Peyer's patch (tissue), 4 donors: ENCODE data around the gene COQ8A.

ENCODE experiments used
- POLR2A ChIP-seq, 2 donors: fragments of 450-650 bp; IDR thresholded peaks; one replicate each; pipeline ENCODE4 v1.5.1; 2017; ENCODE audit warnings: antibody characterized with exemption in 2 of 2, mild to moderate bottlenecking in 2 of 2, moderate library complexity in 2 of 2
- TF ChIP-seq, protein P1 (sequence below), 6 experiments: fragments of 450-650 bp in 4 of 6; fragments of 200-600 bp in 2 of 6; sonication (generic) in 1 of 6; IDR thresholded peaks; one replicate each; pipeline ENCODE4 v1.5.1; 2017 to 2019; ENCODE audit warnings: antibody characterized with exemption in 6 of 6, mild to moderate bottlenecking in 3 of 6, moderate library complexity in 1 of 6

DNA sequence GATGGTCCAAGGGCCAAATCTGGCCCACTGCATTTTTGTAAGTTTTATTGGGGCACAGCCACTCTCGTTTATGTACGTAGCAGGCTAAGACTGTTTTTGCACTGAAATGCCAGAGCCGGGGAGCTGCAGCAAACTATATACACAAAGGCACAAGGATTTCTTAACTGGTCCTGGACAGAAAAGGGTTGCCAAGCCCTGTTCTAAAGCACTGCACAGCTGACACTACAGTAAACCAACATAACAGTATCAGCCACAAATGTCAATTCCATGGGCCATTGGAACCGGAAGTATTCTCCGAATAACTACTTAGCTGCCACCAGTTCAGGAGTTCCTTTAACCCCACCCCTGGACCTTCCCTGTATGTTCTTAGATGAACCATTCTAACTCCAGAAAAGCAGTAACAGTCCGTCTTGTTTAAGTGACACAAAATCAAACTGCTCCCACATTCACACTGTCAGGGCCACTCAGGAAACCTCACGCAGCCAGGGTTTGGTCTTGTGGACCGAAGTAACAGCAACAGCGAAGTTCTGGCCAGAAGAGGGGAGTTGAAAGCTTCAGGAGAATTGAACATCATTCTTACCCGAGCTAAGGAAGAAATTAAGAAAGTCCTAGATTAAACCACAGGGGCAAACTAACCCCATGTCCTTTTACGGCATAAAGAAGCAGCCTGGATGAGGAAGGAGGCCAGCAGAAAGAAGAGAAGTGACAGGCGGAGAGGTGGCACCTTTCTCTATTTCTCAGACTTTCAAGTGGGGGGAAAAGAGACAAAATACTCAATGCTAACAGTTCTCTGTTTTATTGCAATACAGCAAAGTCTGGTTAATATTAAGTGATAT lies 49.2 kb downstream of the COQ8A start:
- TF ChIP-seq, protein P1, sequence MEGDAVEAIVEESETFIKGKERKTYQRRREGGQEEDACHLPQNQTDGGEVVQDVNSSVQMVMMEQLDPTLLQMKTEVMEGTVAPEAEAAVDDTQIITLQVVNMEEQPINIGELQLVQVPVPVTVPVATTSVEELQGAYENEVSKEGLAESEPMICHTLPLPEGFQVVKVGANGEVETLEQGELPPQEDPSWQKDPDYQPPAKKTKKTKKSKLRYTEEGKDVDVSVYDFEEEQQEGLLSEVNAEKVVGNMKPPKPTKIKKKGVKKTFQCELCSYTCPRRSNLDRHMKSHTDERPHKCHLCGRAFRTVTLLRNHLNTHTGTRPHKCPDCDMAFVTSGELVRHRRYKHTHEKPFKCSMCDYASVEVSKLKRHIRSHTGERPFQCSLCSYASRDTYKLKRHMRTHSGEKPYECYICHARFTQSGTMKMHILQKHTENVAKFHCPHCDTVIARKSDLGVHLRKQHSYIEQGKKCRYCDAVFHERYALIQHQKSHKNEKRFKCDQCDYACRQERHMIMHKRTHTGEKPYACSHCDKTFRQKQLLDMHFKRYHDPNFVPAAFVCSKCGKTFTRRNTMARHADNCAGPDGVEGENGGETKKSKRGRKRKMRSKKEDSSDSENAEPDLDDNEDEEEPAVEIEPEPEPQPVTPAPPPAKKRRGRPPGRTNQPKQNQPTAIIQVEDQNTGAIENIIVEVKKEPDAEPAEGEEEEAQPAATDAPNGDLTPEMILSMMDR (IDR thresholded peaks at IDR 0.05), result no peak
- no peak for TF ChIP-seq POLR2A (IDR thresholded peaks at IDR 0.05)
